ENCODE measurements around the gene ADGRL4. TPM values are rescaled to one million over a fixed set of nuclear protein-coding genes. Genes with fewer than 3 reads are reported as not detected.

Gene ADGRL4
- total RNA-seq, 1 experiment from 2014 or later: 0.10 TPM

- intact Hi-C loops (cut with micrococcal nuclease): no loop called here
- H4K20me1 ChIP-seq (ENCODE audit: insufficient read depth): no peaks in the 10 kb centered on the region
- no TSS peak for BruUV-seq (replicated peaks)
Measured at GRCh38 chr1:79012500-79012899, 6.0 kb upstream of the ADGRL4 start.

More at GRCh38 chr1:79012500-79012899, 6.0 kb upstream of the ADGRL4 start:
- RAD21 ChIA-PET (ENCODE audit: low non-redundant PET in 1 of 2, low total read pairs in 2 of 2, uncharacterized antibody in 2 of 2, unreplicated experiment in 2 of 2): no interaction called here
- Histone ChIP-seq H2AFZ (ENCODE audit: low read depth, low read length, poor library complexity, severe bottlenecking) (no peak overlapping the region), H3K9me3 (ENCODE audit: control insufficient read depth in 1 of 2, insufficient read depth in 1 of 2, low read depth in 1 of 2, low read length in 2 of 2) (no peaks in the 10 kb centered on the region), H3K4me3 (replicated peaks in 1 of 2; ENCODE audit: low read depth in 1 of 2, low read length in 2 of 2) (no peak overlapping the region), H3K79me2 (ENCODE audit: insufficient read depth, low read length) (no peaks in the 10 kb centered on the region), H3K27me3 (ENCODE audit: insufficient read depth, low read length) (no peaks in the 10 kb centered on the region), H3K27ac (ENCODE audit: low read depth, low read length) (no peak overlapping the region), H3K4me2 (ENCODE audit: low read length) (no peak overlapping the region), H3K9me2 (ENCODE audit: insufficient read depth) (no peaks in the 10 kb centered on the region), H3K4me1 (ENCODE audit: control insufficient read depth in 1 of 2, insufficient read depth in 2 of 2, low read length in 2 of 2) (no peaks in the 10 kb centered on the region), H3K9ac (ENCODE audit: low read length) (no peak overlapping the region), H3K36me3 (ENCODE audit: control insufficient read depth in 1 of 2, insufficient read depth in 2 of 2, low read length in 2 of 2) (no peaks in the 10 kb centered on the region)
- ATAC-seq: no peak
- no peak for TF ChIP-seq POLR2AphosphoS5 (IDR thresholded peaks at IDR 0.05; ENCODE audit: low read depth, low read length)
- no peak for TF ChIP-seq REST (IDR thresholded peaks at IDR 0.05; ENCODE audit: low read depth)
- no peak for TF ChIP-seq ATF3 (IDR thresholded peaks at IDR 0.05)
- TF ChIP-seq SIN3A (IDR thresholded peaks at IDR 0.05; ENCODE audit: low read depth): no peak
- no peak for TF ChIP-seq EZH2phosphoT487 (IDR thresholded peaks at IDR 0.05; ENCODE audit: borderline replicate concordance)
- TF ChIP-seq YY1 (IDR thresholded peaks at IDR 0.05; ENCODE audit: extremely low read depth, insufficient replicate concordance, low read depth, low read length): no peak
- no peak for TF ChIP-seq SRF (IDR thresholded peaks at IDR 0.05; ENCODE audit: low read depth)
- POLR2A ChIA-PET: no interaction called here
- CTCF ChIA-PET: no interaction called here
- no peak for DNase-seq (ENCODE audit: low read depth, low spot score)

Measured in HCT116 (cell line).